Measurements from ENCODE around the gene KRTAP2-3.

DNA sequence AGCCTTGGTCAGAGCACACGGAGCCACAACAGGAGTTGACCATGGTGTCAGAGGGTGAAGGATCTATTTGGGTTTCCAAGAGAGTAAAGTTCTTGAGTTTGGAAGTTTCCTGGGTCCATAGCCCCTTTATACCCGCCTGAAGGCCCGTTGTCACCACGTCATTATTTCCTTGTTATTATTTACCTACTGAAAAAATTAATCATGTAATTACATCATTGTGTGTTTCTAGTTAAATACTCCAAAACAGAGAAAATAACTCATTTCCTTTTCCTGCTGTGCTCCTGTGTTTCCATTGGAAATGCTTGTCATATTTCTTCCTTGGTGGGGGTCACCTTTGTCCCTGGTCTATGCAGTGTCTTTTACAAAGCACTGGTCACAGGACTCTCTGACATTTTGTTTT is 38.1 kb upstream of the KRTAP2-3 start, which contains the start of gene KRTAP4-8:
- TF ChIP-seq FOXP2 (optimal IDR thresholded peaks at IDR 0.05; ENCODE audit: borderline replicate concordance, extremely low read depth, extremely low read length, insufficient read depth) (no peak), SIN3A (IDR thresholded peaks at IDR 0.05; ENCODE audit: borderline replicate concordance, insufficient read depth, low read length) (no peak), POLR2AphosphoS5 (IDR thresholded peaks at IDR 0.05; ENCODE audit: low read depth, low read length) (no peak)
- TF ChIP-seq, protein P1, sequence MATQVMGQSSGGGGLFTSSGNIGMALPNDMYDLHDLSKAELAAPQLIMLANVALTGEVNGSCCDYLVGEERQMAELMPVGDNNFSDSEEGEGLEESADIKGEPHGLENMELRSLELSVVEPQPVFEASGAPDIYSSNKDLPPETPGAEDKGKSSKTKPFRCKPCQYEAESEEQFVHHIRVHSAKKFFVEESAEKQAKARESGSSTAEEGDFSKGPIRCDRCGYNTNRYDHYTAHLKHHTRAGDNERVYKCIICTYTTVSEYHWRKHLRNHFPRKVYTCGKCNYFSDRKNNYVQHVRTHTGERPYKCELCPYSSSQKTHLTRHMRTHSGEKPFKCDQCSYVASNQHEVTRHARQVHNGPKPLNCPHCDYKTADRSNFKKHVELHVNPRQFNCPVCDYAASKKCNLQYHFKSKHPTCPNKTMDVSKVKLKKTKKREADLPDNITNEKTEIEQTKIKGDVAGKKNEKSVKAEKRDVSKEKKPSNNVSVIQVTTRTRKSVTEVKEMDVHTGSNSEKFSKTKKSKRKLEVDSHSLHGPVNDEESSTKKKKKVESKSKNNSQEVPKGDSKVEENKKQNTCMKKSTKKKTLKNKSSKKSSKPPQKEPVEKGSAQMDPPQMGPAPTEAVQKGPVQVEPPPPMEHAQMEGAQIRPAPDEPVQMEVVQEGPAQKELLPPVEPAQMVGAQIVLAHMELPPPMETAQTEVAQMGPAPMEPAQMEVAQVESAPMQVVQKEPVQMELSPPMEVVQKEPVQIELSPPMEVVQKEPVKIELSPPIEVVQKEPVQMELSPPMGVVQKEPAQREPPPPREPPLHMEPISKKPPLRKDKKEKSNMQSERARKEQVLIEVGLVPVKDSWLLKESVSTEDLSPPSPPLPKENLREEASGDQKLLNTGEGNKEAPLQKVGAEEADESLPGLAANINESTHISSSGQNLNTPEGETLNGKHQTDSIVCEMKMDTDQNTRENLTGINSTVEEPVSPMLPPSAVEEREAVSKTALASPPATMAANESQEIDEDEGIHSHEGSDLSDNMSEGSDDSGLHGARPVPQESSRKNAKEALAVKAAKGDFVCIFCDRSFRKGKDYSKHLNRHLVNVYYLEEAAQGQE (IDR thresholded peaks at IDR 0.05; ENCODE audit: insufficient read depth in 1 of 2, low read depth in 2 of 2, low read length in 2 of 2): no peak

Measured in PFSK-1 (cell line).